ENCODE measurements around the gene PCDHB5. TPM values are rescaled to one million over a fixed set of nuclear protein-coding genes. Genes with fewer than 3 reads are reported as not detected.
"Not testable (repeated sequence)": the region's sequence is repeated elsewhere in the genome, so short reads cannot be mapped to it uniquely, and the experiment has no call there.

PCDHB5 gene
- total RNA-seq, 1 experiment from 2014 or later = 2.9 TPM

DNA sequence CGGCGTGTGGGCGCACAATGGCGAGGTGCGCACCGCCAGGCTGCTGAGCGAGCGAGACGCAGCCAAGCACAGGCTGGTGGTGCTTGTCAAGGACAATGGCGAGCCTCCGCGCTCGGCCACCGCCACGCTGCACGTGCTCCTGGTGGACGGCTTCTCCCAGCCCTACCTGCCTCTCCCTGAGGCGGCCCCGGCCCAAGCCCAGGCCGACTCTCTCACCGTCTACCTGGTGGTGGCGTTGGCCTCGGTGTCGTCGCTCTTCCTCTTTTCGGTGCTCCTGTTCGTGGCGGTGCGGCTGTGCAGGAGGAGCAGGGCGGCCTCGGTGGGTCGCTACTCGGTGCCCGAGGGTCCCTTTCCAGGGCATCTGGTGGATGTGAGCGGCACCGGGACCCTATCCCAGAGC lies 17.1 kb downstream of the PCDHB5 start:
- not testable (repeated sequence) for H3K79me1 ChIP-seq (ENCODE audit: insufficient read depth, low read depth, low read length, poor library complexity, severe bottlenecking); DNase-seq; H4K91ac ChIP-seq (ENCODE audit: insufficient read length, low read depth, low read length); H2AFZ ChIP-seq (ENCODE audit: low read length); H2BK5ac ChIP-seq (ENCODE audit: insufficient read length, low read length); H3K4me1 ChIP-seq (ENCODE audit: insufficient read depth, low read length); H3T11ph ChIP-seq (ENCODE audit: low read length); H2BK20ac ChIP-seq (ENCODE audit: low read depth, low read length, poor library complexity, severe bottlenecking); H3K27me3 ChIP-seq (ENCODE audit: insufficient read depth, low read length); H4K5ac ChIP-seq (ENCODE audit: insufficient read length, low read depth, low read length); H3K27me3 Mint-ChIP-seq (ENCODE audit: low read depth); H2BK12ac ChIP-seq (ENCODE audit: insufficient read length, low read depth, low read length); H4K20me1 ChIP-seq (ENCODE audit: control insufficient read depth, insufficient read depth, insufficient read length); H3K56ac ChIP-seq (ENCODE audit: insufficient read length, low read depth, low read length); H3K9me3 ChIP-seq (ENCODE audit: control insufficient read depth, low read depth, low read length); H3K23me2 ChIP-seq (ENCODE audit: insufficient read length, low read depth, low read length, poor library complexity, severe bottlenecking); H3K18ac ChIP-seq (ENCODE audit: insufficient read length, low read depth, low read length); H3K79me2 ChIP-seq (ENCODE audit: insufficient read depth, low read length); H3K23ac ChIP-seq (ENCODE audit: insufficient read length, low read depth, low read length); H3K4me1 Mint-ChIP-seq; H2AK5ac ChIP-seq (ENCODE audit: insufficient read length, low read length); H2BK120ac ChIP-seq (ENCODE audit: low read depth, low read length, poor library complexity, severe bottlenecking); H4K8ac ChIP-seq (replicated peaks; ENCODE audit: insufficient read length, low read depth, low read length); H3K4me2 ChIP-seq (ENCODE audit: insufficient read depth, insufficient read length, low read length); H3K14ac ChIP-seq (ENCODE audit: insufficient read depth, low read length); H2BK15ac ChIP-seq (ENCODE audit: low read depth, low read length); H3K27ac Mint-ChIP-seq; H3K4ac ChIP-seq (ENCODE audit: low read depth, low read length); H3K4me3 Mint-ChIP-seq; H3K27ac ChIP-seq (ENCODE audit: insufficient read length, low read depth, low read length); H3K9ac ChIP-seq (ENCODE audit: extremely low read depth, insufficient read length, low read length)
- Mint-ChIP-seq H3K9me3 (peaks cover 37 to 40% of the 10 kb centered on the region in 2 experiments), H3K36me3 (ENCODE audit: insufficient read depth in 1 of 3, low read depth in 3 of 3) (peaks cover 1 to 27% (median 5%) of the 10 kb centered on the region in 3 experiments; a peak in 5 of 7 replicates)
- WGBS (ENCODE audit: extremely low coverage, insufficient read length, low lambda C conversion rate) = no CpG with 5 or more reads among the region's 36 CpGs

All from H9 (cell line).